Measurements from ENCODE around the gene RPS21. TPM values are rescaled to one million over a fixed set of nuclear protein-coding genes. Genes with fewer than 3 reads are reported as not detected.

RPS21 gene
- polyA plus RNA-seq, 1 donor: 1,316 TPM

DNA sequence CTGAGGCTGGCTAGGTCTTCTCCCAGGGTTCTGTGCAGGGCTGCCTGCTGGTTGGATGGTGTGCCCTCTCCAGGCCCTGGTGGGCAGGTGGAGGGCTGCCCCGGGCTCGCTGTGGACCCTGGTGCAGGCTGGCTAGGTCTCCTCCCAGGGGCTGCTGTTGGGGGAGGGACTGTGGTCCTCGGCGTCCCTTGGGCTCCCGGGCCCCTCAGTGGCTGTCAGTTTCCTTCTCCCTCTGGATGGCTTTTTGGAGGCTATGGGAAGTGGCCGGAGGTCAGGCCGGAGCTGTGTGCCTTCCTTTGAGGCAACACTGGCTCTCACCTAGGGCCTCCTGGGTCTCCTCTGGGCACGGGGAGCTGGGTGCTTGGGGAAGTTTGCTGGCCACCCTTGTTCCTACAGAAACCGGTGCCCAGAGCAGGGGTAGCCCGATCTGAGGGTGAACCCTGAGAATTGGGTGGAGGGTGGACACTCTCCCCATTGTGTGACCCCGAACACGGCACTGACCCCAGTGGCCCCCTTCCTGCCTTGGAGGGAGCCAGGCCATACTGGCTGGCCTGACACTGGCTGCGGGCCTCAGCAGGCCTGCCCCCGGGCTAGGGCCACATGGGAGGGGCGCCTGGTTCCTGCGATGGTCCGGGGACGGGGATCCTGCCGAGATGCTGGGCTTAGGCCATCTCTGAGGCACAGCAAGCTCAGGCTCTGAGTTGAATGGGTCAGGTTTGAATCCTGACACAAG is 24.0 kb downstream of the RPS21 start:
- DNase-seq (ENCODE audit: low read depth): no peak

DNA sequence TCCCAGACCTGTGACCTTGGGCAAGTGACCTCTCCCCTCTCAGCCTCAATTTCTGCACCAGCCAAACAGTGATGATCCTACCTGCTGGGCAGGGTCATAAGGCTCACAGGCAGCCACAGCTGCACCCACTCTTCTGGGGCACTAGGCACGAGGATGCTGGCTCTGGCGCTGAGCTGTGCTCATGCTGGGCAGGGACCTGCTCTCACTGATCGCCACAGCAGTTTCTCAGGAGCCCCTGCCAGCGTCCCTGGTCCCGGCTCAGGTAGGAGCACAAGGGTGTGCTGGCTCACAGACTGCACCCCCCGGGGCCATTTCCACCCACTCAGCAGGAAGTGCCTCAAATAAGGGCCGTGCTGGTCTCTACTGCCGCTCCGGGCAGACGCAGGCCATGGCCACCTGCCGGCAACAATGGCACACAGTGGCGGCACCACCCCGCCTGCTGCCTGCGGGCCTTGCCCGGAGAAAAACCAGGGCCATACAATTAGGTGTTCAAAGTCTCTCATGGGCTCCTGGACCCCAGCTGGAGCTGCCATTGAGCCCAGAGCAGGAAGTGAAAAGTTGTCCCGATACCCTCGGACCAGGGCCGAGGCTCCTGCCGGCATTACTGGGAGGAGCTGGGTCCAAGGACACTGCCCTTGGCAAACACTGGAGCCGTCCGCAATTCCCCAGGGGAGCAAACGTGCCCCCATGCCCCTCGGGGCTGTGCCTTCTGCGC is 24.7 kb downstream of the RPS21 start:
- DNase-seq (ENCODE audit: low read depth): no peak

DNA sequence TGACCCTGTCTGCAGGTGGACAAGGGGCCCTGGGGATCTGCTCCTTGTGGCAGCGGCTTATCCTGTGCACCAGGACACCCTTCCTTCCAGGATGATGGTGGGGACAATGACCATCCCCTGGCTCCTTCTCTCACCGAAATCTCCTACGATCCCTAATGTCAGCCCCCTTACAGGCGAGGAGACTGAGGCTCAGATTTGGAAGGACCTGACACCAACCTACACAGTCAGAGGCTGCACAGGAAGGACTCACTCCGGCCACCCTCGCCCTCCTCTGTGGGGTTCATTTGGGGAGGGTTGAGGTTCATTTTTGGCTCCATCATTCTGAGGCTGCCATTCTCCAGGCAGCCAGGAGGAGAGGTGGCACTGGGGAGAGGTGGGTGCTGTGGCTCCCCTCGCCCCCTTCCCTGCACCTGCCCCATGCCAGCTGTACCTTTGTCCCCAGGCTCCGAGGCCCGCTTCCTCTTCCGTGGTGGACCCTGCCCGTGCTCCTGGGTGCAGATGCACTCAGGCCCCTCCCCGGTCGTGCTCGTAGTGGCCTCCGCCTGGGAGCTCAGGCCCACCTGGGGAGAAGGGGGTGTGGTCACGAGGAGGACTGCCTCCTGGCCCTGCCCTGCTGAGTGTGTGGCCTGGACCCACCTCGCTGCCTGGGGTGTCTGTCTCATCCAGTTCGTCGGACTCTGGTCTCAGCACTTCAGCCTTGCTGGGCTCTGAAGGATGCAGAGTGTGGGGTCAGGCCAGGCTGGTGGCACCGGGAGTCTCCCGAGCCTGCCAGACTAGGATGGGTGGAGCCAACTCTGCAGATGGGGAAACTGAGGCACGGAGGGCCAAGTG is 25.5 kb downstream of the RPS21 start:
- no peak for DNase-seq (ENCODE audit: low read depth)

GRCh38 chr20:62413025-62413570 is 26.2 kb downstream of the RPS21 start:
- no peak for DNase-seq (ENCODE audit: low read depth)

DNA sequence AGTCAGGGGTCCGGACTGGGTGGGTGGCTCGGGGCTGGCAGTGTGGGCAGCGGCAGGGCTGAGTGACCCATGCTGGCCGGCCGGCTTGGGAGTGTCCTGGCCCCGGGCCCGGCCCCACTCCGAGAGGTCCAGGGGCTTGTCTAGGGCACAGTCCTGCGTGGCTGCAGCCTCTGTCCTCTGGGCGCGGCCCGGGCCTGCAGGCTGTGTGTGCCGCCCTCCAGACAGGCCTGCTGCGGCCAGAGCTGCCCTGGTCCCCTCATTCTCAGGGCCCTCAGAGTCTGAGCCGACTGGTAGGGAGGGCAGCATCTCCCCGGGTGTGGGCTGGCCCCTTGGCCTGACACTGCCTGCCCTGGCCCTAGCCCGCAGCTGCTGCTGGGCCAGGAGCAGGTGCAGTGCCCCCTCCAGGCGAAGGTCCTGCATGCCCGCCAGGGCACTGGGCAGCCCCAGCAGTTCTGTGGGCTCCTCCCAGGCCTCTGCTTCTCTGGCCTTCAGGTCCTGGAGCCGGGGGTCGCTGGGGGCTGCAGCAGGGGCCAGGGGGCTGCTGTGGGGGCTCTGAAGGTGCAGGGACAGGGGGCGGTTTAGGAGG is 27.1 kb downstream of the RPS21 start:
- no peak for DNase-seq (ENCODE audit: low read depth)

DNA sequence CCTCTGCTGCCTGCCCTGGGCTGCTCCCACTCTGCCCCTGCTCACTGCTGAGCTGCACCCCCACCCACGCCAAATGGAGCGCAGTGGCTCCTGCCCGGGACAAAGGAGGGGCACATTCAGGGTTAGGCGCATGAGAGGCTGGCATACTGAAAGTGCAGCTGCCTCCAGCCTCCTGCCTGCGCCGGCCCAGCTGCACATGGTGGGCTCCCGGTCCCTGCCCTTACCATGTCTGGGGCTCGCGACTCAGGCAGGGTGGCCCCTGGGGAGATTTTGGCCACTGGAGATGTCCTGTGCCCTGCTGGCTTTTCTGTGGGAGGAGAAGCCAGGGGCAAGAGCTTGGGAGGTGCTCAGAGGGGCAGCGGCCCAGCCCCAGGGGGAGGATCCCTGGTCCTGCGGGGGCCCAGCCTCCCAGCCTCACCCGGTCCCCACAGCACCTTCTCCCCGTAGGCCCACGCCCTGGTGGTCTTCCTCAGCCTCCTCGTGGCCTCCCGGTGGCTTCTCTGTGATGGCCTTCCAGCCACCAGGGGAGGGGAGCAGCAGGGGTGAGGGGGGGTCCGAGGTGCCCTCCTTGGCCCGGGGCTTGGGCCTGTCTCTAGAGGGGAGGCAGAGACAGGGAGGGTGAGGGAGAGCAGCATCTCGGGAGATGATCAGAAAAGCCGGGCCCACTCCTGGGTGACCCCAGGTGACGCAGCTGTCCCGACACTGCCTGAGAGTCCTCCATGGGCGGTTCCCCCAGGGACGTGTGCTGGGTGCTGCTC is 28.6 kb downstream of the RPS21 start:
- DNase-seq (ENCODE audit: low read depth): no peak

DNA sequence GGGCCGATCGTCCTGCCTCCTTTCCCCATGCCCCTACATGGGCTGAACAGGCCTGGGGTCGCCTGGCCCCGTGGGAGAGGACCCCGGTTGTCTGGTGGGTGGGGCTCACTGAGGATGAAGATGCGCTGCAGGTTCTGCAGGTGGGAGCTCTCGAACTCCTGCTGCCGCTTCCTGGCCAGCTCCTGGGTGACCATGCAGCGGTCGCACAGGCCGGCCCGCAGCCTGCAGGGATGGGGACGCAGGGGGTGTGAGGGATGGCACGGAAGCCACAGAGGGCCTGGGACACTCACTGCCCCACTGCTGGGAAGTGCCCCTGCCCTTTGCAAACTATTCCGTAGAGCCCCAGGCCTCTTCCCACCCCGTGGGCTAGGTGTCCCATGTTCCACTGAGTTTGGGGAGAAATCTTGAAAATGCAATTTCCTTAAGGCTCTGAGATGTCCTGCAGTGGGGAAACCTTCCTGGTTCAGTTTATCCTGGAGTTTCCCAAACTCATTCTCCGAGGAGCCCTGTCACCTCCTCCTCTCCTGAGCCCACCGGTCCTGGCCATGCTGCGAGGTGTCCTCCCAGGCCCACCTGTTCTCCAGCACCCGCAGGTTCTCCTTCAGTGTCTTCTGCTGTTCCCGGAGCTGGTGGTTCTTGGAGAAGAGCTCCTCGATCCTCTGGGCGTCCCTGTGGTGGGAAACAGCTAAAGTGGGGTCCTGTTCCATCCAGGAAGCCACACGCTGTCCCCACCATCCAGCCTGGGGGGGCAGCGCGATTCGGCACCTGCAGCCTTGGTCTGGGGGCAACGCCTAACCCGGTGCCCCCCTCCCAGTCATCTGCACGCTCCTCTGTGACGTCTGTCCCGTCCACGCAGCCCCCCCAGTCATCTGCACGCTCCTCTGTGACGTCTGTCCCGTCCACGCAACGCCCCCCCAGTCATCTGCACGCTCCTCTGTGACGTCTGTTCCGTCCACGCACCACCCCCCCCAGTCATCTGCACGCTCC is 30.0 kb downstream of the RPS21 start:
- DNase-seq (ENCODE audit: low read depth): no peak

DNA sequence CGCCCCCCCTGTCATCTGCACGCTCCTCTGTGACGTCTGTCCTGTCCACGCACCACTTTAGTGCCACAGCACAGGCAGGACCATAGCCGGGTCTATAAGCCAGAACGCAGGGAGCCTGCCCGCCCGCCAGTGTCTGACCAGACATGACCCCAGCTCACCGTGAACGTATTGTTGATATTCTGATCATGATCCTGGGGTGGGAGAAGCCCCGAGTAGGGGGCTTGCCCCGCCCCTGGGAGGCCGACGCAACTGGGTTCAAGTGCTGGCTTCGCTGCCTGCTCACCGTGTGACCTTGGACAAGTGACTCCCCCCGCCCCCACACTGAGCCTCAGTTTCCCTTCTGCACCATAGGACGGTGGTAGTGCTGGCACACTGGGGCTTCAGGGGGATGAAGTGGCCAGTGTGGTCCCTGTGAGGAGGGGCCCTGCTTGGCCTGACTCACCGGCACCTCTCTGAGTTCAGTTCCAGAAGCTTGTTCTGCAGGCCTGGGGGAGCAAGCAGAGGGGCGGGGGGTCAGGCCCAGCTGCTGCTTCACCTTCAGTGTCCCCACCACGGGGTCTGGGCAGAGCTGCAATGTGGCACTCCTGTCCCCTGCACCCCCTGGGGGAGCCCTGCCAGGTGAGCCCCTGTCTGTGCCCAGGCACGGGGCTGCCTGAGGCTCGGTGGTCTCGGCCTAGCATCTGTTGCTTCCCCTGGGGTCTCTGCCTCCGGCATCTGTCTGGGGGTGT is 31.2 kb downstream of the RPS21 start:
- no peak for DNase-seq (ENCODE audit: low read depth)

- DNase-seq (ENCODE audit: low read depth): no peak
These were observed 32.0 kb downstream of the RPS21 start for GRCh38 chr20:62418709-62419487.

DNA sequence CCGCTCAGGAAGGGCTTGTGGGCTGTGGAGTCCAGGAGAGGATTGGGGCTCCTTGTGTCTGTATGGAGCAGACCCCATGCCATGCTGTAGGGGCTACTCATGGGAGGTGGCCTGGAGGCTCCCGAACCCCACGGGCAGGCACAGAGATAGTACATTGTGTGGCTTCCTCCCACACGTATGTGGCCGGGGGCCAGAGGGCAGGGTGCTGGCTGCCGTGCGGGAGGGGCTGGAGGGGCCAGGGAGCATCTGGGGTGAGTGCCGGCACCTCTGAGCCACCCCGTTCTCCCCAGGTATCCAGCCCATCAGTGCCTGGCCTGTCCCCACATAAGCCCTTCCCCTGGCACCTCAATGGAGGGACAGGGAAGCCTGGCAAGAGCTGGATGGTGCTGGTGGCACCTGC is 32.9 kb downstream of the RPS21 start:
- no peak for DNase-seq (ENCODE audit: low read depth)

DNA sequence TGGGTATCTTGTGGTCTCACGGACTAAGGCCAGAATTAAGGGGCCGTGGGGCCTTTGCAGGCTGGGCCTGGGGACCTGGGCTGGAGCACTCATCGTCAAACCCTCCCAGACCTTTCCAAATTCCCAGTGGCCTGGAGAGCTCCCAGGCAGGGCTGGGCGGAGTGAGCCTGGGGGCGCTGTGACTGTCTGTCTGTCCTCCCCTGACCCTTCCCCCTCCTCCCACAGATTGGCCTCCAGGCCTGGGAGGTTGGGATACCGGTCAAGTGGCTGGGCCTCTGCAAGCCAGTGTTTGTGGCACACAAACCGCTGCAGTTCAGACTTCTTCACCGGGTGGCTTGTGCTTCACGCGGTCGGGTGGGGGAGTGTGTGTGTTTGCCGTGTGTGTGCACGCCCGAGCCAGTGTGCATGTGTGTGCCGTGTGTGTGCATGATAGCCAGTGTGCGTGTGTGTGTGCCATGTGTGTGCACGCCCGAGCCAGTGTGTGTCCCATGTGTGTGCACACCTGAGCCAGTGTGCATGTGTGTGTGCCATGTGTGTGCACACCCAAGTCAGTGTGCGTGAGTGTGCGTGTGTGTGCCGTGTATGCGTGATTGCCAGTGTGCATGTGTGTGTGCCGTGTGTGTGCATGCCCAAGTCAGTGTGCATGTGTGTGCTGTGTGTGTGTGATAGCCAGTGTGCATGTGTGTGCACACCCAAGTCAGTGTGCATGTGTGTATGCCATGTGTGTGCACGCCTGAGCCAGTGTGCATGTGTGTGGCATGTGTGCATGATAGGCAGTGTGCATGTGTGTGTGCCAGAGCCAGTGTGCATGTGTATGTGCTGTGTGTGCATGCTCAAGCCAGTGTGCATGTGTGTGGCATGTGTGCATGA is 34.2 kb downstream of the RPS21 start:
- DNase-seq (ENCODE audit: low read depth): no peak

DNA sequence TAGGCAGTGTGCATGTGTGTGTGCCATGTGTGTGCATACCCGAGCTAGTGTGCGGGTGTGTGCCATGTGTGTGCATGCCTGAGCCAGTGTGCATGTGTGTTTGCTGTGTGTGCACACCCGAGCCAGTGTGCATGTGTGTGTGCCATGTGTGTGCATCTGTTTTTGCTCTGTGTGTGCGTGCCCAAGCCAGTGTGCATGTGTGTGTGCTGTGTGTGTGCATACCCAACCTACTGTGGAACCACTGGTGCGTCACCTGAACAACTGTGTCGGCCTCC is 34.8 kb downstream of the RPS21 start:
- no peak for DNase-seq (ENCODE audit: low read depth)

DNA sequence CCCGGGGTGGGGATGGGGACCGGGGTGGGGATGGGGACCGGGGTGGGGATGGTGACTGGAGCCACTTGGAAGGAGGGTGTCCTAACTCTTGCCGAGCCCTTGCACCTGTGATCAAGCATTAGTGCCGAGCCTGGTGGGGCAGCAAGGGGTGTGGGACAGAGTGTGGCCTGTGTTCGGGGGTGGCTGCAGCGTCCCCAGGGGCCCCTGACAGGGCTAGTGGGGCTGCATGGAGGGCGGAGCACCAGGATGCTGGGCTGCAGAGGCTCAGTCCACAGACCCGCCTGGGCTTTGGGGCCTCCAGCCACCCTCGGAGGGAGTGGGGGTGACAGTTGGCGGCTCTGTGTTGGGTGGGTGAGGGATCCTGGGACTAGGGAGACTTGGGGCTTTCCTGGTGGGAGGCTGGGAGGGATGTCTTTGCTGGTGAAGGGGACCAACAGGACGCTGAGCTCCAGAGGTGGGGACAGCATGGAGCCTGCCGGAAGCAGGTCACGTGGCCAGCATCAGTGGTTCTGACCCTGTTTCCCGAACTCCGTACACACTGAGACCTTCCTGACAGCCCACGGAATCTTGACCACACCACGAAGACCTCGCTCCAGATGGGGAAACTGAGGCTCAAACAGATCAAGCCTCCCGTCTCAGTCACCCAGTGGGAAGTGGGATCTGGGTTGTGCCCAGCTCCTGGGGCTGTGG is 35.9 kb downstream of the RPS21 start:
- DNase-seq (ENCODE audit: low read depth): no peak

DNA sequence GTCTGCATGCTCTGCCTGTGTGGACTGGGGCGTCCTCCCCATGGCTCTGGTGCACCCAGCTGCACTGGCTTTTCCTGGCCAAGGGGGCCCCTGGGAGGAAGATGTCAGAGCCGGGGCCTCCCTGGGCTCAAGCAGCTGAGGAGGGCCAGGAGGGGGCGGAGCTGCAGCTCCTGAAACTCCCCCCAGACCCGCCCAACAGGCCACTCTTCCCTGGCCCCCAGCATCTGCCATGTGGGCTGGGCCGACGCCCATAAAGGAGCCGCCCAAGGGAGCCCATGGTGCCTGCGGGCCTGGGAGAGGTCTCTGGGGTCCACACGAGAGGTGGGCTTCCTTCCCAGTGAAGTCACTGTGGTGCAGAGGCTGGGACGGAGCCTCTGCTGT is 36.4 kb downstream of the RPS21 start:
- no peak for DNase-seq (ENCODE audit: low read depth)

DNA sequence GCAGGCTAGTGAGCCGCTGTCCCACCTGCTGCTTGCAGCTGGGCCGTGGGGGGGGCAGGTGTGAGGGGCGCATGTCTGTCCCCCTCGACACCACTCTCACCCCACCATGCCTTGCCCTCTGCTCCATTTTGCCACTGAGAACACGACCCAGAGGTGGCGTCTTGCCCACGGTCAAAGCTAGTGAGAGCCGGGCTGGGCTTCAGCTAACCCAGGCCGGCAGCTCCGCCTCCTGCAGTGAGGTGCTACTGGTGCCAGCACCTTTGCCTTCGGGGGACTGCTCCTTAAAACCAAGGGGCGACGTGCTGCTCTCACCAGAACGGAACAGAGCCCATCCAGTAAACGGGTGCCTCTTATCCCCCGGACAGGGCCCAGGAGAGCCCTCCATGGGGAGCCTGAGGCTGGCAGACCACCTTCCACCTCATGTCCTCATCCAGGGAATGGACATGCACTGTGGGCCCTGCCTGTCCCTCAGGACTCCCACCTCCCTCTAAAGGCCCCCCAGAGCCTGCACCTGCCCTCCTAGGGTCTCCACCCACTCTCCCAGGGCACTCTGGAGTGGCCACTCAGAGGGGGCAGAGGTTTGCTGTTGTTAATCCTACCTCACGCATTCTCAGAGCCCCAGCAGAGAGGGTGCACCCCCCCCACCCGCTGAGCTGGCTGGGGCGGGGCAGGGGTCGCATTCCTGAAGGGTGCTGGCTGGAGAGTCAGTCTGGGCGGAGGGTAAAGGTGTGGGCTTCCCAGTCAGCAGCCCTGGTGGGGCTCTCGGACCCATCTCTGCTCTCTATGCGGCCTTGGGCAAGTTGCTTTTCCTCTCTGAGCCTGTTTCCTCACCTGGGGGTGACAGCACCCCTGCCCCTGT is 37.6 kb downstream of the RPS21 start:
- DNase-seq (ENCODE audit: low read depth): no peak

Measured in forelimb muscle (tissue), 1 donor.